Neural cell (in vitro differentiated cells): ENCODE results near the gene IGFBP4.

ENCODE experiments used
- CTCF ChIP-seq: fragments of 450-650 bp; IDR thresholded peaks from 2 replicates; pipeline ENCODE4 v1.5.1; 2014; ENCODE audit warnings: antibody characterized with exemption, mild to moderate bottlenecking, moderate library complexity; ENCODE audit not compliant: poor library complexity, severe bottlenecking
- EZH2 ChIP-seq: fragments of 200-600, 300-800 bp; shearing (Covaris generic), sonication (generic); IDR thresholded peaks from 2 replicates; pipeline ENCODE4 v1.6.1; 2014; ENCODE audit warnings: antibody characterized with exemption, low read length, borderline replicate concordance, mild to moderate bottlenecking; ENCODE audit not compliant: insufficient read depth, poor library complexity, severe bottlenecking
- MXI1 ChIP-seq: fragments of 450-650 bp; conservative IDR thresholded peaks from 2 replicates; pipeline ENCODE4 v1.6.1; 2014; ENCODE audit warnings: antibody characterized with exemption, mild to moderate bottlenecking; ENCODE audit not compliant: poor library complexity, severe bottlenecking
- POLR2AphosphoS5 ChIP-seq: IDR thresholded peaks from 2 replicates; pipeline ENCODE4 v1.6.1; 2012
- SMC3 ChIP-seq: fragments of 450-650 bp; conservative IDR thresholded peaks from 2 replicates; pipeline ENCODE4 v1.6.1; 2014; ENCODE audit warnings: antibody characterized with exemption, mild to moderate bottlenecking, moderate library complexity; ENCODE audit not compliant: poor library complexity
- TAF1 ChIP-seq: IDR thresholded peaks from 2 replicates; pipeline ENCODE4 v1.6.1; 2012; ENCODE audit warnings: low read depth

DNA sequence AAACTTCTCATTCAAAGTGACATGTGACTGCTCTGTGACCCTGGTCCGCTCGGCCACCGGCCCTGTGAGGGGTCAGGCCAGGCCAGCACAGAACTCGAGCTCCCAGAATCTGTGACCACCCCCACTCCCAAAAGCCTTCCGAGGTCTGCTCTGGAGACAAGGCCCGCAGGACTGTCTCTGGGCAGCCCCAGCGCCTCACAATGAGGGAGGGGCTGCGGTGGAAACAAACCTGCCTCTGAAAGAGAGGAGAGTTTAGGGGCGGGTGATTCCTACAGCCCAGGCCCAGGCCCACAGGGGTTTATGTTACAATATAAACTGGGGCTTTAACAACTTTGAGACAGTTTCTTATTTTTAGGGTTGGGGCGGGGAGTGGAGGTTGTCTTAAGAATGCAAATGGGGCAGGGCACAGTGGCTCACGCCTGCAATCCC is 19.9 kb downstream of the IGFBP4 start:
- TF ChIP-seq SMC3 (no peak), EZH2 (no peak), CTCF (no peak), TAF1 (no peak), POLR2AphosphoS5 (no peak), MXI1 (no peak)
